GM19395 (cell line): ENCODE results near the gene ROS1.

Experiments used
- ATAC-seq: cut with Tn5 transposase; IDR thresholded peaks from one replicate; pipeline ENCODE4 v1.9.1; 2021; ENCODE audit warnings: mild to moderate bottlenecking, moderate library complexity; ENCODE audit not compliant: unreplicated experiment

Gene ROS1

DNA sequence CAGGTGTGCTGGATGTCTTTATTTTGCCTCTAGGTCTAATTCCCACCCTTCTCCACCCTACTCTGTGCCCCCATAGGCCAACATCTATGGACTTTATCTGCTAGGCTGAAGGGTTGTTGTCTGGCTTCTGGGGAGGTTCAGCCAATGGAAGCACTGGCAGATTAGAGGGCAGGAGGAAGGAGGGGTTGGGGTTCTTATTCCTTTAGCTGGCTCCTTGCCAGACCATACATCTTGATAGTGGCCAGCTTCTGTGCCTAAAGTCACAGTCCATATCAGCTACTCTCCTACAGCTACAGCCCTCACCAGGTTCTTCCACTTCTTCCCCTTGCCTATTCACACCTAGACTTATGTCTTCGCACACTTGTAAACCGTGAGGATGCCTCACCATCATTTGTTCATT, 41.1 kb downstream of the ROS1 start:
- no peak for ATAC-seq

GRCh38 chr6:117381749-117382148, 44.0 kb downstream of the ROS1 start:
- ATAC-seq, result no peak

DNA sequence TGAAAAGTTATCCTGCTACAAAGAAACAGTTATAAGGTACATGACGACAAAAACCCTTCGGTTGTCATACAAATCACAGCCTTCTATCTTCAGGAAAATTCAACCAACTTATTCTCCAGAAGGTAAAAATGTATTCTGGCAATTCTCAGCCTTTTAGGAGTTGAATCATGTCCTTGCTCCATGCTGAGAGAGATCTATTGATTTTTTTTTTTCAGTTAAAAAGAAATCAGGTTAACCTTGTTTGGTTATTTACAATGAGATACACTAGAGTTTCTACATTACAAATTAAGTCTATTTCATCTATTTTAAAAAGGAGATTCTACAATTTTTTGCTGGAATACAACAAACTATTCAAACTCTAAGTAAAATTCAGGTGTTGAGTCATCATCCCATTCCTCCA, 45.4 kb downstream of the ROS1 start:
- ATAC-seq, result no peak

- ATAC-seq, result no peak
These were observed 50.3 kb downstream of the ROS1 start for GRCh38 chr6:117375446-117375845.

DNA sequence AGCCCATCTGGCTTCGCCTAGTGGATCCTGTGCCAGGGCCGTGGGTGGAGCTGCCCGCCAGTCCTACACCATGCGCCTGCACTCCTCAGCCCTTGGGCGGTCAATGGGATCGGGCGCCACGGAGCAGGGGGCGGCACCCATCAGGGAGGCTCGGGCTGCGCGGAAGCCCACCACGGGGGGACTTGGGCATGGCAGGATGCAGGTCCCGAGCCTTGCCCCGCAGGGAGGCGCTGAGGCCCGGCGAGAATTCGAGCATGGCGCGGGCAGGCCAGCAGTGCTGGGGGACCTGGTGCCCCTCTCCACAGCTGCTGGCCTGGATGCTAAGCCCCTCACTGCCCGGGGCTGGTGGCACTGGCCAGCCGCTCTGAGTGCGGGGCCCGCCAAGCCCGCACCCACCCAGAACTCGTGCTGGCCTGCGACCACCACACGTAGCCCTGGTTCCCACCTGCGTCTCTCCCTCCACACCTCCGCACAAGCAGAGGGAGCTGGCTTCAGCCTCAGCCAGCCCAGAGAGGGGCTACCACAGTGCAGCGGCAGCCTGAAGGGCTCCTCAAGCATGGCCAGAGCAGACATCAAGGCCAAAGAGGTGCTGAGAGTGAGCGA, 52.4 kb downstream of the ROS1 start:
- no peak for ATAC-seq

DNA sequence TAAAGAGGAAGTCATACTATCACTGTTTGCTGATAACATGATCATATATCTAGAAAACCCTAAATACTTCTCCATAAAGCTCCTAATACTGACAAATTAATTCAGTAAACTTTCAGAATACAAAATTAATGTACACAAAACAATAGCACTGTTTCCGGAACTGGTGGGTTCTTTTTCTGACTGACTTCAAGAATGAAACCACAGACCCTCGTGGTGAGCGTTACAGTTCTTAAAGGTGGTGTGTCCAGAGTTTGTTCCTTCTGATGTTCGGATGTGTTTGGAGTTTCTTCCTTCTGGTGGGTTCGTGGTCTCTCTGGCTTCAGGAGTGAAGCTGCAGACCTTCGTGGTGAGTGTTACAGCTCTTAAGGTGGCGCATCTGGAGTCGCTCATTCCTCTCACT, 53.5 kb downstream of the ROS1 start:
- peak; percentile 66 for ATAC-seq

DNA sequence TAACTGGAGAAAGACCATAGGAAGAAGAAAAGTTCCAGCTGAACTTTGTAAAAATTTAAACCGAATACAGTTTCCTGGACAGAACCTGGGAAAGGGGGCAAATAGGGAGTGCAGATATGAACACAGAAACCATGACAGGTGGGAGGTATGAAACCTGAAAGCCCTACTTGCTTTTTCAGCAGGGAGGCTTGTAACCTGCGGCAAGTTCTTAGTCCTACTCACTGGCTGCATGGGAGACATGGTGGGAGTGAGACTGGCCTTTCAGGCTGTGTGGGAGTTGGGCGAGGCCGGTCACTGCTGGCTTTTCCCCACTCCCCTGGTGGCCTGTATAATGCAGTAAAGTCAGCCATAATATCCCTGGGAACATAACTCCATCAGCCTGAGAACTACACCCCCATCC, 54.2 kb downstream of the ROS1 start:
- no peak for ATAC-seq

DNA sequence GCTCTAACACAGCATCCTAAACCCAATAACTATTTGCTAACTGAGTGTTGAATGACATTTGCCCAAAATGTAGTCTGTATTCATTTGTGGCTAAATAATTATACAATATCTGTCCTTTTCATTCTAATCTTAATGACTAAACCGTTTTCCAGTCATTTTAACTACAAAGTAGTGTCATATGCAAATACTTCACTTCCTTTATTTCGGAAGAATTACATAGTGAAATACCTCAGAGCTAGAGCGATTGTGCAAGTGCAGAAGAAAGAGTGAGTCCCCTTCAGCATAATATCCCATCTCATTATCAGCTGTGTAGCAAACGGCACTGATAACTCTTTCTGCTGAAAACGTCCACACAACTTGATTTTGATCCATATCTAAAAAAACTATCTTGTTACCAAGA, 66.2 kb downstream of the ROS1 start:
- no peak for ATAC-seq

GRCh38 chr6:117354671-117355070, 71.1 kb downstream of the ROS1 start:
- ATAC-seq, result no peak

- peak; percentile 92 for ATAC-seq
These were observed 73.2 kb downstream of the ROS1 start for GRCh38 chr6:117352466-117353081.

DNA sequence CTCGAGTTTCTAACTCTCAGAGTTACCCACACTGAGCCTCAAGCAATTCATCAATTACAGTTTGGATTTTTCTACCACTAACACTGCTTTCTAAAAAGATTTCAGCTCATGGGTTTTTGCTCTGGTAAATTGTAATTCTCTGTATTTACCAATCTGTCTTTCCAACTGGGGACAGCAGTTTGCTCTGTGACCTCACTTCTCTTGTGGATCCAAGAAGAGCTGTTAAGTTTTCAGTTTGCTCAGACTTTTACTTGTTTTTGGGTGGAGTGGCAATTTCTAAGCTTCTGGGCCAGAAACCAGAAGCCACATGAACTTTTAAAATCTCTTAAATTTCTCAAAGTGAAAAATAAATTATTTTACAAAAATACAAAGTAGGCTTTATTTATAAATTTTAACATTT, 74.2 kb downstream of the ROS1 start:
- no peak for ATAC-seq

- peak; percentile 61 for ATAC-seq
These were observed 79.4 kb downstream of the ROS1 start for GRCh38 chr6:117346142-117346930.

GRCh38 chr6:117345292-117345610, 80.5 kb downstream of the ROS1 start:
- ATAC-seq, result peak; percentile 50

DNA sequence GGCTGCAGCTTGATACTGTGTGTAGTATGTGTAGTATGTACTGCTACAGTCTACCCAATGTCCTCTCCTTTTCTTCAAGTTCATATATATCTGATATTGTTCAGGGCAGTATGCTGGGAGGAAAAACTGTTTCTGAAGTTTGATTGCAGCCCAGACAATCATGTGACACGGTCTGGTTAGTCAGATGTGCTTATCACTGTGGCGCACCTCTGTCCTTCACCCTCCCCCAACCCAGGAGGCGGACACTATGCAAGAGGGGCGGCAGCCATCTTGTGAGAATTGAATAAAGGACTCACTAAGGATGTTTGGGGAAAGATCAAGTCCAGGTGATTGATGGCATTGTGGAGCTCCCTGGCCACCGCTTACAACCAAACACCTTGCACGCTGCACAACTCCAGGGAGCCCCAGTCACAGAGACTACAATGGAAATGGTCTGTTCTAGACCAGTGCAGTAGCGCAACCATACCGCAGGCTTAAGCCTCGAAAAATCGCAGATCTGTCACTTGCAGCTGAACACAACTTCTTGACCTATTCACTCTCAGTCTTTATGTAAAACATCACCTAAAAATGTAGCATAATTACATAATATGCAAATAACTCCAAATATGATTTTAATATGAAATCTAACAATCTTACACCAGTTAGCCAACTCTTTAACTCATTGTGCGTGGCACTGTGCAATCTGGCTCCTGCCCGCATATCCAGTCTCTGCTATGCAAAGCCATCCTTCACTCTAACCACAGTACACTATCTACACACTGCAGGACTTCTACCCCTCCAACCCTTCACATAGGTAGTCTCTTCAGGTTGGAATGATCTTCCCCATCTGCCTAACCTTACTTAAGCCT, 81.1 kb downstream of the ROS1 start:
- peak; percentile 23 for ATAC-seq

GRCh38 chr6:117338567-117338966, 87.2 kb downstream of the ROS1 start:
- no peak for ATAC-seq

DNA sequence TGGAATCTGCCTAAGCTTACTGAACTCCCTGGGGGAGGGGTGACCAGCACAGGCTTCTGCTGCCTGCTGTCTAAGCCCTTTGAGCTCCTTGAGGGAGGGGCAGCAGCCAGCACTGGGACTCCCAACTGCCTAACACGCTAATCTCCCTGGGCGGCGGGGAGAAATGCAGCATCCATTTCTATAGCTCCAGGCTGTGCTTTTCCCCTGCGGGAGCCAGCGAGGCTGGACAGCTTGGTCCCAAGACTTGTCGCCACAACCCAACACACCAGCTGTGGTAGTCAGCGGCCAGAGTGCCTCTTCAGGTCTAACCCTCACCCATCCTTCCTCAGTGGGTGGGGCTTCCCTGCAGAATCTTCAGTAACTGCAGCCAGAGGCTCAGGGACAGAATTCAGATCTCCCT, 95.8 kb downstream of the ROS1 start:
- ATAC-seq, result no peak

GRCh38 chr6:117328500-117328899, 97.2 kb downstream of the ROS1 start:
- ATAC-seq, result no peak

DNA sequence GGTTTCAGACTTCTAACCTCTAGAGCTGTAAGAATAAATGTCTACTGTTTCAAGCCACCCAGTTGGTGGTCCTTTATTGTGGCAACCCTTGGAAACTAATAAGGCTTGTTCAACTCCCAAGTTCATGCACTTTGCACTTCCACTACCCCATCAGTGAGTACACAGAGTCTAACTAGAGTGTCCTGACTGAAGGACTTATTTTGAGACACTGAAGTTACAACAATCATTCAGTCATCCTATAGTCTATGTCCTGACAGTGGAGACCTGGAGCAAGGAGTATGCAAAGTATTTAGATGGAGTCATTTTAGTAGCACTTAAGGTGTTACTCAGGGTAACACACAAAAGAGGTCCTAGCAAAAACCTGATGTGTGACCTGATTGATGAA, 97.7 kb downstream of the ROS1 start:
- ATAC-seq, result no peak

GRCh38 chr6:117327149-117328004, 98.4 kb downstream of the ROS1 start:
- no peak for ATAC-seq

DNA sequence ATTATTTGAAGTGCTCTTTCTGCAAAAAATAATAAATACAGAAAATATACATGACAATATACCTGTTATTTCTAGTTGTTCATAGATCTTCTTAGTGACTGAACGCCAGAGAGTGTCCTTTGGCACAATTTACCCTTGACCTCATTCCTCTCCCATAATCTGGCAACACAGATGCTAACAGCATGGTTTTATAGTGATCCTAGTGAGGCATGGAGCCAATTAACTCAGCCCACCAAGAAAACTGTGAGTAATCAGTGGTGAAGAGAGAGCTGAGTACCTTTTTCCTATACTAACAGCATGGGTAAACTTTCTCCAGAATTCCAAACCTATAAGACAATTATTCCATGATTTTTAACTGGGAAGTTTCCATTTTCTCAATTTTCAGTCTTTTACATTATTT, 99.3 kb downstream of the ROS1 start:
- ATAC-seq, result no peak

- ATAC-seq, result no peak
These were observed 108.5 kb downstream of the ROS1 start for GRCh38 chr6:117317261-117317660.
